ENCODE measurements around the gene GLRX3. TPM values are rescaled to one million over a fixed set of nuclear protein-coding genes. Genes with fewer than 3 reads are reported as not detected.

GLRX3 gene
- total RNA-seq, 1 experiment from 2014 or later, result 177 TPM

GRCh38 chr10:130108934-130109604 lies 27.1 kb upstream of the GLRX3 start:
- H3K4me3 Mint-ChIP-seq (ENCODE audit: unreplicated experiment), result peak overlapping the region; percentile 85
- DNase-seq (ENCODE audit: unreplicated experiment), result no peak
- ChIA-PET POLR2A (interaction anchor here (0.6 to 5.0 kb wide), 18 partner anchors 8 to 1985 kb away, joined by 3 to 275 read pairs (median 5); partner anchors contain the start of gene GLRX3), CTCF (interaction anchor here (0.5 to 4.7 kb wide), 22 partner anchors 11 to 1918 kb away, joined by 3 to 64 read pairs (median 4); partner anchors contain the start of gene GLRX3)
- H3K27ac Mint-ChIP-seq (ENCODE audit: low read depth, unreplicated experiment), result peak overlapping the region; percentile 88
- peaks cover 7% of the 10 kb centered on the region for H3K36me3 Mint-ChIP-seq (ENCODE audit: insufficient read depth, unreplicated experiment)
- TF ChIP-seq CTCF (IDR thresholded peaks at IDR 0.05; ENCODE audit: unreplicated experiment), result no peak
- no peaks in the 10 kb centered on the region for H3K9me3 Mint-ChIP-seq (ENCODE audit: unreplicated experiment)
- peaks cover 15% of the 10 kb centered on the region for H3K4me1 Mint-ChIP-seq (ENCODE audit: insufficient read depth, unreplicated experiment)
- BruUV-seq (replicated peaks), result no TSS peak
- intact Hi-C loops (cut with micrococcal nuclease), result no loop called here
- no peaks in the 10 kb centered on the region for H3K27me3 Mint-ChIP-seq (ENCODE audit: insufficient read depth, unreplicated experiment)

GRCh38 chr10:130109796-130110245 lies 26.4 kb upstream of the GLRX3 start:
- ChIA-PET POLR2A (interaction anchor here (0.6 to 5.0 kb wide), 28 partner anchors 8 to 1986 kb away, joined by 3 to 275 read pairs (median 4); partner anchors contain the start of gene GLRX3), CTCF (interaction anchor here (0.5 to 4.7 kb wide), 33 partner anchors 10 to 1919 kb away, joined by 3 to 64 read pairs (median 4); partner anchors contain the start of gene GLRX3)
- TF ChIP-seq CTCF (IDR thresholded peaks at IDR 0.05; ENCODE audit: unreplicated experiment), result peak; percentile 68
- BruUV-seq (replicated peaks), result TSS peak; percentile 74
- intact Hi-C loops (cut with micrococcal nuclease), result loop anchor here (2.0 kb wide), 1 partner anchor 565 kb away; no protein-coding TSS in a partner anchor
- Mint-ChIP-seq H3K4me3 (ENCODE audit: unreplicated experiment) (peak overlapping the region; percentile 85), H3K4me1 (ENCODE audit: insufficient read depth, unreplicated experiment) (peaks cover 15% of the 10 kb centered on the region), H3K36me3 (ENCODE audit: insufficient read depth, unreplicated experiment) (peaks cover 7% of the 10 kb centered on the region), H3K9me3 (ENCODE audit: unreplicated experiment) (no peaks in the 10 kb centered on the region), H3K27ac (ENCODE audit: low read depth, unreplicated experiment) (peak overlapping the region; percentile 88), H3K27me3 (ENCODE audit: insufficient read depth, unreplicated experiment) (no peaks in the 10 kb centered on the region)
- DNase-seq (ENCODE audit: unreplicated experiment), result peak; percentile 85

- Mint-ChIP-seq H3K36me3 (ENCODE audit: insufficient read depth, unreplicated experiment) (peaks cover 7% of the 10 kb centered on the region), H3K9me3 (ENCODE audit: unreplicated experiment) (no peaks in the 10 kb centered on the region), H3K4me1 (ENCODE audit: insufficient read depth, unreplicated experiment) (peaks cover 15% of the 10 kb centered on the region), H3K27me3 (ENCODE audit: insufficient read depth, unreplicated experiment) (no peaks in the 10 kb centered on the region), H3K27ac (ENCODE audit: low read depth, unreplicated experiment) (peak within 1 kb of the TSS; percentile 88), H3K4me3 (ENCODE audit: unreplicated experiment) (peak within 1 kb of the TSS; percentile 85)
- no TSS peak for BruUV-seq (replicated peaks)
- POLR2A ChIA-PET, result interaction anchor here (0.6 to 5.0 kb wide), 35 partner anchors 8 to 1842 kb away, joined by 3 to 275 read pairs (median 4); partner anchors contain the start of genes GLRX3 and MGMT
- DNase-seq (ENCODE audit: unreplicated experiment), result peak; percentile 97
- CTCF ChIA-PET, result interaction anchor here (0.5 to 4.7 kb wide), 30 partner anchors 10 to 1579 kb away, joined by 3 to 64 read pairs (median 4); partner anchors contain the start of gene GLRX3
- TF ChIP-seq CTCF (IDR thresholded peaks at IDR 0.05; ENCODE audit: unreplicated experiment), result no peak
- intact Hi-C loops (cut with micrococcal nuclease), result loop anchor here (1.0 to 2.0 kb wide), 2 partner anchors 26 to 566 kb away; partner anchors contain the start of gene GLRX3
These were observed 25.7 kb upstream of the GLRX3 start, which contains the start of gene C10orf143 for GRCh38 chr10:130110246-130111112. C10orf143 (minus strand) TSS chr10:130110830; CDS start chr10:130110772, 58 bp downstream.

All from MCF 10A (cell line).